HG02798 (cell line): ENCODE data around the gene STK16.

Experiments used
- ATAC-seq: cut with Tn5 transposase; IDR thresholded peaks from one replicate; pipeline ENCODE4 v1.9.1; 2021; ENCODE audit warnings: mild to moderate bottlenecking; ENCODE audit not compliant: unreplicated experiment, poor library complexity

The STK16 gene

DNA sequence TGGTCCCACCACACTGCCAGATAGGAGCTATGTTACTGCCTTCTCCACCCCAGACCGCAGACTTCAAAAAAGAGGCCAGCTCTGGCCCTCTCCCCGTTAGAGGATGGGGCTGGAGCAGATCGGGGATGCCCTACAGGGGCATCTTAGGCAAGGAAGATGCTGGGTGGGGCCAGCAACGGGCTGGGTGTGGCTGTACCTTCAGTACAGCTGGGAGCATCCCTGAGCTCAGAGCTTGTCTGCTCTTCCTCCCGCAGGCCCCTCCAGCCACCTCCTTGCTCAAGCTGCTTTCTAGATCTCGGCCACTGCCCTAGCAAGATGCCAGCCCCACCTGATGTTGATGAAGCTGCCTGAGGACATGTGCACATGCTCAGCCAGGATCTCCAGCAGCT is 54.1 kb downstream of the STK16 start:
- ATAC-seq: no peak
